DMS53 treated with DMSO at 0.1 percent for 48 hours (cell line): ENCODE measurements around the gene SLC6A19.
A peak's percentile ranks its signal among the peaks of the same experiment; 100 is the strongest.

ENCODE experiments used
- DNase-seq: peaks from one replicate; lab custom pipeline; 2025; ENCODE audit not compliant: unreplicated experiment; lab: John Stamatoyannopoulos, UW

Gene SLC6A19

DNA sequence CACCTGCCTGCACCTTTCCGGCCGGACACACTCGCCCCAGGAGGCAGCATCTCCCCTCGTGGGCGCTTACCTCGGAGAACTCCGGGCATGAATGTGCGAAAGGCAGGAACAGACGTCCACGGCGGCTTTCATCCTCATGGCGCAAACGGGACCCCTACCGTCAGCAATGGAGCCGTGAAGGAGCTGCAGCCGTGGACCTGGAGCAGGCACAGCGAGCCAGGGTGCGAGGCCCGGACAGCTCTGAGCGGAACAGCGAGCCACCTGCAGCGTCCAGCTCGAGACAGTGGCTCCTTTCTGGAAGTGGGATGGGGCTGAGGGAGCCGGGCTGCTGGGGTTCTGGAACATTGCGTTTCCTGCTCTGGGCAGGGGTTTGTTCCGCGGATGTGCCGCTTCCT is 7.8 kb upstream of the SLC6A19 start:
- DNase-seq = peak; percentile 30

DNA sequence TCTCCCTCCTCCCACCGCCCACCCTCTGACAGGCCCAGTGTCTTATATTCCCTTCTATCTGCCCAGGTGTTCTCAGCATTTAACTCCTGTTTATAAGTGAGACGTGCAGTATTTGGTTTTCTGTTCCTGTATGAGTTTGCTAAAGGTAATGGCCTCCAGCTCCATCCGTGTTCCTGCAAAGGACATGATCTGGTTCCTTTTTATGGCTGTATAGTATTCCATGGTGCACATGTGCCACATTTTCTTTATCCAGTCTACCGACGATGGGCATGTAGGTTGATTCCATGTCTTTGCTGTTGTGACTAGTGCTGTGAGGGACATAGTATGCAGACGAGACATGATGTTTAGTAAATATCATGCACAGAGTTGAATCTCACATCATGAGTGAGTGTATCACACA is 7.0 kb upstream of the SLC6A19 start:
- no peak for DNase-seq

DNA sequence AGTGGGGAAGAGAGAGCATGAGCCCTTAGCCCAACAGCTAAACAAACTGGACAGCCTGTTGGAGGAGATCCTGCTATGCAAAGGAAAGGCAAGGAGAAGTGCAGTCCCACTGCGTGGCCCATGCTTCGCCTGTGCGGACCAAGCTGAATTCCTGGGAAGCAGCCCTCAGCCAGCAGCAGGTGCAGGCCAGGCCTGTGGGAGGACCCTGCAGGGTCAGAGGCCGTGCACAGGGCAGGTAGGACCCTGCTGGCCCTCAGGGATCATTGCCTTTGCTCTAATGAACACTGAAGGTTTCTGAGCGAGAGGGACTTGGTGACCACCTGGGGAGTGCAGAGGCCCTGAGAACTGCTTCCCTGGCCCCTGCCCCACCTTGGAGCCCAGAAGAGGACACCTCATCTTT is 6.0 kb upstream of the SLC6A19 start:
- DNase-seq = no peak

DNA sequence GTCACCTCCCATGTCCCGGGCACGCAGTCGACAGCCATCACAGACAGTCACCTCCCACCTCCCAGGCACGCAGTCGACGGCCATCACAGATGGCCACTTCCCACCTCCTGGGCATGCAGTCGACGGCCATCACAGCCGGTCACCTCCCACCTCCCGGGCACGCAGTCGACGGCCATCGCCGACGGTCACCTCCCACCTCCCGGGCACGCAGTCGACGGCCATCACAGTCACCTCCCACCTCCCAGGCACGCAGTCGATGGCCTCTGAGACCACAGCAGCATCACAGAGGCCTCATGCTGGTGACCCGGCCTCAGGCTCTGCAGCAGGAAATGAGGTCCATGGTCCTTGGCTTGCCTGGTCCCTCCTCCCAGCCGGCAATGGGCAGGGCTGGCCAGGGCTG is 5.5 kb upstream of the SLC6A19 start:
- DNase-seq = no peak

DNA sequence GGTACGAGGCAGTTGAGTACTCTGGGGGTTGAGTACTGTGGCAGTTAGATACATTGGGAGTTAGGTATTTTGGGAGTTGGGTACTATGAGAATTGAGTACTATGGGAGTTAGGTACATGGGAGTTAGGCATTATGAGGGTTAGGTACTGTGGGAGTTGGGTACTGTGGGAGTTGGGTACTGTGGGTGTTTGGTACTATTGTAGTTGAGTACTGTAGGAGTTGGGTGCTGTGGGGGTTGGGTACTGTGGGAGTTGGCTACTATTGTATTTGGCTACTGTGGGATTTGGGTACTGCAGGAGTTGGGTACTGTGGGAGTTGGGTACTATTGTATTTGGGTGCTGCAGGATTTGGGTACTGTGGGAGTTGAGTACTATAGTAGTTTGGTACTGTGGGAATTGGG is 4.8 kb upstream of the SLC6A19 start:
- DNase-seq = no peak

DNA sequence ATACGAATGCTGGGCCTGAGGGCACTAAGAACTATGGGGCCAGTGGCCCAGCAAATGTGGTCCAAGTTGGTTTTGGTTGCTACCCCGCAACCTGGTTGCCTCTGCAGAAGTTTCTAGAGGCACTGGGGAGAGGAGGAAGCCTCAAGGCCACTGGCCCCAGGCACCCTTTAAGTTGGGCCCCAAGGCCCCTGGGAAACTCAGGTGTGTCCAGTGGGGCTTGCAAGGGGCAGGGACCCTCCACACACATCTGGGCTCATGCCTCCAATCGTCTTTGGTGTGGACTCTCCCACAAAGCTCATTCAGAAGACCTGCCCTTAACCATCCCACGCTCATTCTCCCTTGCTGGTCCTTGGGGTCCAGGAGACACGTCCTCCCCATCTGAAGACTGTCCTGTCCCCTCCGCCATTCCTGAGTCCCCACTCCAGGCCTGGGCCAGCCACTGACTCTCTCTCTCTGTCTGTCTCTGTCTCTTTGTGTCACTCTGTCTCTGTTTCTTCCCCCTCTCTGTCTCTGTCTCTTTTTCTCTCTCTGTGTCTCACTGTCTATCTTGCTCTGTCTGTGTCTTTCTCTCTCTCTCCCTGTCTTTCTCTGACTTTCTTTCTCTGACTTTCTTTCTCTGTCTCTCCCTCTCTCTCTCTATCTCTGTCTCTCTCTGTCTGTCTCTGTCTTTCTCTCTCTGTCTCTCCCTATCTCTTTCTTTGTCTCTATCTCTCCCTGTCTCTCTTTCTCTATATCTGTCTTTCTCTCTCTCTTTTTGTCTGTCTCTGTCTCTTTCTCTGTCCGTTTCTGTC is 3.3 kb upstream of the SLC6A19 start:
- DNase-seq = no peak

DNA sequence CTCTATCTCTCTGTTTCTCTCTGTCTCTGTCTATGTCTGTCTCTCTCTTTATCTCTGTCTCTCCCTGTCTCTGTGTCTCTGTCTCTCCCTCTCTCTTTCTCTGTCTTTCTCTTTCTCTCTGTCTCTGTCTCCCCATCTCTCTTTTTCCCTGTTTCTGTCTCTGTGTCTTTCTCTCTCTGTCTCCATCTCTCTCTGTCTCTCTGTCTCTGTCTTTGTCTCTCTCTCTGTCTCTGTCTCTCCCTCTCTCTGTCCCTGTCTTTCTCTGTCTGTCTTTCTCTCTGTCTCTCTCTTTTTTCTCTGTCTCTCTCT is 2.1 kb upstream of the SLC6A19 start:
- no peak for DNase-seq

DNA sequence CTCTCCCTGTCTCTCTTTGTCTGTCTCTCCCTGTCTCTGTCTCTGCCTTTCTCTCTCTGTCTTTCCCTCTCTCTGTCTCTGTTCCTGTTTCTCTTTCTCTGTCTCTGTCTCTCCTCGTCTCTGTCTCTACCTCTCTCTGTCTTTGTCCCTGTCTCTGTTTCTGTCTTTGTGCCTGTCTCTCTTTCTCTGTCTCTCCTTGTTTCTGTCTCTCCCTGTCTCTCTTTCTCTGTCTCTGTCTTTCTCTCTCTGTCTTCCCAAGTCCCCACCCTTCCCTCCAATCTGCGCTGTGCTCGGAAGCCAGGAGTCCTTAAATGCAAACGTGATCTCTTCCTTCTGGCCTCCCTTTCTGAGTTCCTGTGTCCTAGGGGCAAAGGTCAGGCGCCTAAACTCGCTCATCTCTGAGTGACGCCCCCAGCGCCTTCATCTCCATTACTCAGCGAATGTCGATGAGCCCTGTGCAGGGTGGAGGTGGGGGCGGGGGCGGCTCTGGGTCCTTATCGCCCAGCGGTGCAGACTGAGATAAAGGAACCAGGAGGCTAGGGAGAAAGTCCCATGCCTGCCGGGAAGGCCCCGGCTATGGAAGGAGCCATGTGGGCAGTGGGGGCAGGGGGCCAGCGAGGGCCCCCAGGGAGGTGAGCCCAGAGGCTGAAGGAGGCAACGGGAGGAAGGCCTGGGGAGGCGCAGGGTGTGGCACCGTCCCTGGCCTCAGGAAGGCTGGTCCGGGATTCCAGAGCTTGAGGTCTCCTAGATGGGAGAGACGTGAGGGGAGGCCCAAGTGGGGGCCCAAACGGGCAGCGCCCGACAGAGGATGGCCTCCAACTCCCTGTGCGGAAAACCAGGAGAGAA is 1.5 kb upstream of the SLC6A19 start:
- no peak for DNase-seq

DNA sequence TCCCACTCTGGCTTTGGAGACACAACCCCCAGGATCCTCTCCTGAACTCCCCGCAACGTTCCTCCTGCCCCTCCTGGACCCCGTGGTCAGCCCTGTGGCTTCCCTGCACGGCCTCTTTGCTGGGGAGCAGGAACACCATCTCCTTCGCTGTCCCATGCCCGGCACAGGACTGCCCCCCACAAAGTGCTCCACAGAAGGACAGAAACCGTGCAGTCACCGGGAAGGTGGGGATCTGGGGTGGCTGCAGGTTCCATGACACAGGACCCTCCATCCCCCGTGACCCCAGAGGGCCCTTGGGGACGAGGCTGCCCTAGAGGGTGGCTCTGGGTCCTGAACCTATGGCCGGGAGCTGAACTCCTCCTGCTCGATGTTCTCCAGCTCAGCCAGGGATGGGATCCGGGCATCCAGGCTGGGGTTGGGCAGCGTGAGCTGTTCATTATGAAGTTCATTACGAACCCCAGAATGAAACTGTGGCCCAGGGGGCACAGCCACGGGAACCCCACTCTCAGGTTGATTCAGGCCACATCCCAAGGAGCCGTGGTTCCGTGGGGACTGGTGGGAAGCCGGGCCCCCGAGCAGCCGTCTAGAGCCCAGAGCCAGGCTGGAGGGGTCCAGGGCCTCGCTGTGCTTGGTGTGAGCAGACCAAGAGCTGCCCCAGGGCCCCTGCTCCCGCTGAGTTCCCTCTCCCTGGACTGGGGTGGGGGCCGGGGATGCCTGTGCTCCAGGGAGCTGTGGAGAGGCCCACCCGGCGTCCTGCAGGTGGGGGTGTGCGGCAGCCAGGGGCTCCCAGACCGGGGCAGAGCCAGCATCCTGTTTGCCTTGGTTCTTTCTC is 684 bp upstream of the SLC6A19 start:
- no peak for DNase-seq

DNA sequence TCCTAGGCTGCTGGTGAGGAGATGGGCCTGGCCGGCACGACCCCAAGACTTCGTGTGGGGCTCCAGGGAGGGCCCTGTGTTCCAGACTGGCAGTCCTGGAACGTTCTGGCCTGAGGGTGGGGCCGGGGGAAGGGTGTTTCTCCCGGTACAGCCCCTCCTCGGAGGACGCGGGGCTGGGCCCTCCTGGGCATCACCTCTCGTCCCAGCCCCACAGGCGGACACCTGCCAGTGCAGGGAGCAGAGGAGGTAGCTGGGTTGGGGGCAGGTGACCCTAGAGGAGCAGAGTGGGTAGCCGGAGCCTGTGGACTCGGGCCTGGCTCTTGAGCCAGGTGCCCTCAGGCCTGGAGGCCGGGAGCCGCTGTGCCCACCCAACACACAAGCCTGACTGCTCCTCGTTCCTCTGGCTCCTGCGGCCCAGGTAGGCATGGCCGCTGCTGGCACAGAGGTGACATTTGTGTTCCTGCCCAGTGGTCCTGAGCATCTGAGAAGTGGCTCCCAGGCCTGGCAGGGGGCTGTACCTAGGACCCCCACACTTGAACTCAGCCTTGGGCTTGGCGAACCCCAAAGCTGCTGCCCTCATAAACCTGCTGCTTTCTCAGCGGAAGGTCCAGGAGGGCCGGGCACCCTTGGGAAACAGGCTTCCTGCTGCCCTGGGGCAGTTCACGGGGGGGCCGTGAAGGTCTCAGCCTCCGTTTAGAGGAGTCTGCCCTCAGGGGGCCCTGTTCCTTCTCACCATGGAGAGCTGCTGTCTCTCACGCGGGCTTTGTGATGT is 817 bp downstream of the SLC6A19 start:
- no peak for DNase-seq

DNA sequence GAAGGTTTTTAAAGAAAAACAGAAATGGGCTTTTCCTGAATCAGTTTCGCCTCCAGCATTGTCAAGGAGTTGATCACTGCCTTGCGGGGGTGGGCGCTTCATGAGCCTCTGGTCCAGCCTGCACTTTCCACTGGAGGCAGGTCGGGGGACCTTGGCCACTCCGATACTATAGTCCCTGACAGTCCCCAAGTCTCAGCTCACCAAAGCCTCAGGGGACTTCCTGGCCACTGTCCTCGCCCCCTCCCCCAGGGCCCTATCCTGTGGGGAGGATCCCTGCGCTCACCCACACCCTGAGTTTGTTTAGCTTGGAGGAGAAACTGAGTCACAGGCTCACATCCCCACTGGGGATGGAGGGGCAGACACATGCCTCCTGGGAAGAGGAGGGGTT is 1.4 kb downstream of the SLC6A19 start:
- no peak for DNase-seq

DNA sequence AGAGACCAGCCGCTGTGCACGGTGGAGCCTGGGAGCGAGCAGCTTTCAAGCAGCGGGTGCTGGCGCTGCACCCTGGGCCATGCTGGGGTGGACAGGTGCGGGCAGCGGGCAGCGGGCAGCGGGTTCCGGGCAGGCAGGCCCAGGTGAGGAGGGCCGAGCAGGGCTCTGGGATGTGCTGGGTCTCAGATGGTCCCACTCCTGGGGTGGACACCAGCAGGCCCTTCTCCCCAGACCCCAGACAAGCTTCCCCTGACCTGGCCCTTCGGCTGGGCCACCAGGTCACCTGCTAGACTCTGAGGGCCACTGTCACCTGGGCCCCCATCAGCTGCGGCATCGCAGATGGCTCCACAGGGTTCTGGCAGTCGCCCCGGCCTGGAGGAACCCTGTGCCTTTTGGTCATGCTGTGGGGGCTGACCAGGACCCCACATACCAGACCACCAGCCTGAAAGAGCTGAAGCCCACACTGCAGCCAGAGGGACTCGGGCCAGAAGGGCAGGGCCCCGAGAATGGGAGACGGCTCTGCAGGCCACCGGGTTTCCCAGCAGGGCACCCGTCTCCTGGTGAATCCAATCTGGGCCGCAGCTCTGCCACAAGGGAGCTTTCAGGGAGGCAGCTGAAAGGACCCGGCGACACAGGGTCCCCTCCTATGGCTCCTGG is 2.0 kb downstream of the SLC6A19 start:
- DNase-seq = no peak

DNA sequence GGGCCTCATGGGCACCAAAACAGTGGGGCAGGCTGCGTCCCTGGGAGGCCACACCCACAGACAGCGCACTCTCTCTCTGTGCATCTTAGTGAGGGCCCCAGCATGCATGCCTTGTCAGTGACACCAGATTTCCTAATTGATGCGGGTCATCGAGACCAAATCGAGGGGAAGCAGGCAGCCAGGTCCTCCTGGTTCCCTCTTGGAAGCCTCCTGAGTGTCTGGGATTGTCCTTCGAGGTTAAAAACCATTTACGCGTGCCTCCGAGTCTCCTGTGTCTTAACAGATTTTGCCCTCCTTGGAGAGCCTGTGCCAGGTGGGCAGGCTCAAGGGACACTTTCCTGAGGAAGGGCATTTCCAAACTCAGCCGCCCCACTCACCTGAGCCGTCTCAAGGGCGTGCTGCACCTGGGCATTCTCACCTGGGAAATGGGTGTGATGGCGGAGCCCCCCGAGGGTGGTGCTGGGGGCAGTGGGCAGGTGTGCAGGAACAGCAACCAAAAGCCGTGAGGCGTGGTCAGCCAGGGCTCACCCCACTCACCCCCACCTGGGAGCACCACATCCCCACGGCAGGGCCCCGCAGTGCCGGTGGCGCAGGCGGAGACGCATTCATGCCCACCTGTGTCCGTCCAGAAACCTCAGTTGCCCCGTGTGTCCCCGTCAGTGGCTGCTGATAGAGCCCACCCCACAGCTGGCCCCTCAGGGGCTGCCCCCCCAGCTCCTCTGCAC is 2.7 kb downstream of the SLC6A19 start:
- DNase-seq = no peak

DNA sequence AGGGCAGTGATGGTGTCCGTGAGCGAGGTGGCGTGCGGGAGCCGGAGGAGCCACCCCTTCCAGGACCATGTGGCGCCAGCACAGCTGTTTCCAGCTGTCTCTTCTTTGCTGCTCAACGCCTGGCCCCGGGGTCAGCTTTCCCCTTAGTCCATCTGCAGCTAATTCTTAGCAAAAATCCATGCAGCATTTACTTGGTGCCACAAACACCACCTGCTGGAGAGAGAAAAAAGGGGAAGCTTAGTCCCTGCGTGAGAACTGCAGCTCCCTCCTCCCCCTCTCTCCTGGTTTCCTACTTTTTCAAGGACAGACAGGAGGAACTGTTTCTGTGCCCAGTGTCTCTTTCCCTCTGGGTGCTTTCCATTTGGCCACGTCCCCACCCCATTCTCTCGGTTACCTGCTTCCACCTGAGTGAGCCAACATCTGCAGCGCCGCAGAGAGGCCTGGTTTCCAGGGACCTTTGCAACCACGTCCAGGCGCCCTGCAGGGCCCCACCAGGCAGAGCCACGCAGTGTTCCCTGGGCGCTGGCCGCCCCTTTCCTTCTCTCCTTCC is 3.4 kb downstream of the SLC6A19 start:
- DNase-seq = peak; percentile 30

DNA sequence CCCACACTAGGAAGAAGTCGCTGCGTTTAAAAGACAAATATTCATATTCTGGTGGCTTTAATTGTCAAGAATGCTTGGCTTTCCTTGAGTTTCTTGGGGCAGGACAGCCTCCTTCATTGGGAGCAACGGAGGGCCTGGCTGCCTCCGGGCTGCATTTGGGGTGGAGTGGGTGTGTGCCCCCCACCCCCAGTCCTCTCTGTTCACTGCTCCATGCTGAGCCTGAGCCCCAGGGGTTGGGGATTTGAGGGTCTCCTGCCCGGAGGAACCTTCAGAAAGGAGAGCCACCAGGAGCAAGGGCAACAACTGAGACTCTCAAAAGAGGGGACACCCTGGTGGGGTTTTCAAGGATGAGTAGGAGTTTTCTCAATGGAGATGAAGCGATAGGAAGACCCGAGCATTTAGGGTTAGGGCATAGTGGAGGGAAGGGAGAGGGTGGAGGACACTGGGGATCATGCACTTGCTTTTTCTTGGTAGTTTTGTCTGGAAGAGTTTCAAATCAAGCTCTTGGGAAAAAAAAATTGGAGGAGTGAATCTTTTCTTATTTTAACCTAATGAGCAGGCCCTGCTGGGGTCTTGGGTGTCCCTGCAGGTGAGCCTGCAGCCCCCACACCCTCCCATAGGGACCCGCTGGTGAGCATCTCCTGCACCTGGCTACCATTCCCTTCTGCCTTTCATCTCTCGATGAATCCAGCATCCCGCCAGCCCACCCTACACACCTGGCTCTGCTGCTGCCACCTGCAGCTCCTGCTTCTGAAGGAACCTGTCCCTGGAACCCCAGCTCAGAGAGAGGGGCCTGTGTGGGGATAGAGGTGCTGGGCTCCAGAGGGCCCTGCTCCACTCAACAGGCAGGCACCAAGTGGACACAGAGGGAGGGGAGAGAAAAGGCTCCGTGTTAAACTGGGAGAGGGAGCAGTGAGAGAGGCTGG is 4.1 kb downstream of the SLC6A19 start:
- no peak for DNase-seq

DNA sequence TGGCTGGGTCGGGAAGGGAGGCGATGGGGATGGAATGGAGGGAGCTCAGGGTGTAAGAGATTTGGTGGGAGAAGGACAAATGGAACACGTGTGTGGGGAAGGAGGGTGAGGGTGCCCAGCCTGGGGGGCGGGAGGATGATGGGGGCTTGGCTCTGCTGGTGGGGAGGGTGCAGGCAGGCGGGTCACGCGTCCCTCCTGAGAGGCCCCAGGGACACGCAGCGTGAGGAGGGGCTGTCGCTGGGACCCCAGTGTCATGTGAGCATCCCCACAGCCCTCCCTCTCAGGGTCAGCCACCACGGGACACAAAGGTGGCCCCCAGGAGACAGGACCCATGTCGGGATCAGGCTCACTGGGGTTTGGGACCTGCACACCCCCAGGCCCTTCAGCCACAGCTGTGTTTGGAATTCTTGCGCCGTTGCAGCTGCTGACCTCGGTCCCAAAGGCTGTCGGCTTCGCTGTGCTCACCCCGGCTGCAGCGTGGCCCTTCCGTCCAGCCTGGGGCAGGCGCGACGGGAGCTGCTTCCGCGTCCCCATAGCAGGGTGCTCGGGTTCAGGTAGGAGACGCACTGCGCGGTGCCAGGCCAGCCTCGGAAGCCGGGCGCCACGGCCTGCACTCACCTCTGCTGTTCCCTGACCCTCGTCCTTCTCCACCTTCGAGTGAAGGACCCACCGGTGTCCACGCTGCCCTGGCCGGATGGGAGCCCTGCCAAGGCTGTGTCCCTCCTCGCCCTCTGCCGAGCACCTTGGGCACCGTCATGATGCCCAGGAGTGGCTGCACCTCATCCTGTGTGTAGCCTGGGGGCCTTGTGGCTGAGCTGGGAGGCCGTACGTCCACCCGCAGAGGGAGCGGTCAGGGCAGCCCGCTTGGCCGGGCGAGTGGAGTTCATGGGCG is 5.4 kb downstream of the SLC6A19 start:
- no peak for DNase-seq

DNA sequence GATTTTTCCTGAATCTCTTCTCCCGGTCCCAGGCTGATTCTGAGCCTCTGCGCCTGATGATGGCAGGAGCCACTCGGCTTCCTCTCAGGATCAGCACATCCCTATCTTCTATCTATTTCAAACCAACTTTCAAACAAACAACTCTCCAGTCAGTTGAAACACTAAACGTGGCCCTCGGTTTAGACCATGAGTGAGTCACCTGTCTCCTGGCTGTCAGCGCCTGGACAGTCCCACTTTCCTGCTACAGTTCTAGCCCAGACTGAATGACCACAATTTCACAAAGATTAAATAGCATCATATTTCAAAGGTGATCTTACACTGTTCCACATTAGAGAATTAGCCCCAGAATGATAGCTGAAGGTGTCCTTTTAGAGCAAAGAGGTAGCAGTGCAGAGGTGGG is 6.2 kb downstream of the SLC6A19 start:
- no peak for DNase-seq
